HCT116 (cell line): Measurements from ENCODE around the gene LRRC31.

Source experiments
- EZH2phosphoT487 ChIP-seq: fragments of 200-600 bp; IDR thresholded peaks from 2 replicates; pipeline ENCODE4 v1.6.1; 2018; ENCODE audit warnings: antibody characterized with exemption, borderline replicate concordance
- ZNF274 ChIP-seq: fragments of 200-500 bp; sonication (Bioruptor generic); IDR thresholded peaks from 2 replicates; pipeline ENCODE4 v1.6.1; 2014; ENCODE audit warnings: mild to moderate bottlenecking, low read depth, low read length, inconsistent platforms
- TF ChIP-seq, protein P1 (sequence below), 3 experiments: fragments of 200-600 bp in 1 of 3; sonication (generic) in 1 of 3; IDR thresholded peaks in 2 of 3; conservative IDR thresholded peaks in 1 of 3; 2 replicates each; pipeline ENCODE4 v1.5.1; 2012 to 2017; ENCODE audit warnings: low read depth in 2 of 3, low read length in 2 of 3, antibody characterized with exemption in 1 of 3, borderline replicate concordance in 1 of 3, control low read depth in 1 of 3, mild to moderate bottlenecking in 1 of 3, mixed read lengths in 1 of 3, mixed run types in 1 of 3, moderate library complexity in 1 of 3; ENCODE audit not compliant: insufficient read depth in 1 of 3

DNA sequence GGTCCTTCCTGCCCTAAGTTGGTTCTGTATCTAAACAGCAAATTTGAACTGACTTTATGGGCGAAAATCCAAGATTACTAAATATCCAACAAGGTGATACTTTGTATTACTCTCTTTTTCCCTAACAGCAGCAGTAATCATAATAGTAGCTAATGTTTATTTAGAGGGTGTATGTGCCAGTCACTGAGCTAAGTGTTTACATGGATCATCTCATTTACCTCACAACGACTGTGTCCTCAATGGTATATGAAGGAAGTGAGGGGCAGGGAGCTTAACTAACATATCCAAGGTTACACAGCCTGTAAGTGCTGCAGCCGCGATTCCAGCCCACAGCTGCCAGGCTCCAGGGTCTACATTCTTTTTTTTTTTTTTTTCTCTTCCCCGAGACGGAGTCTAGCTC, 46.8 kb downstream of the LRRC31 start:
- TF ChIP-seq, protein P1, sequence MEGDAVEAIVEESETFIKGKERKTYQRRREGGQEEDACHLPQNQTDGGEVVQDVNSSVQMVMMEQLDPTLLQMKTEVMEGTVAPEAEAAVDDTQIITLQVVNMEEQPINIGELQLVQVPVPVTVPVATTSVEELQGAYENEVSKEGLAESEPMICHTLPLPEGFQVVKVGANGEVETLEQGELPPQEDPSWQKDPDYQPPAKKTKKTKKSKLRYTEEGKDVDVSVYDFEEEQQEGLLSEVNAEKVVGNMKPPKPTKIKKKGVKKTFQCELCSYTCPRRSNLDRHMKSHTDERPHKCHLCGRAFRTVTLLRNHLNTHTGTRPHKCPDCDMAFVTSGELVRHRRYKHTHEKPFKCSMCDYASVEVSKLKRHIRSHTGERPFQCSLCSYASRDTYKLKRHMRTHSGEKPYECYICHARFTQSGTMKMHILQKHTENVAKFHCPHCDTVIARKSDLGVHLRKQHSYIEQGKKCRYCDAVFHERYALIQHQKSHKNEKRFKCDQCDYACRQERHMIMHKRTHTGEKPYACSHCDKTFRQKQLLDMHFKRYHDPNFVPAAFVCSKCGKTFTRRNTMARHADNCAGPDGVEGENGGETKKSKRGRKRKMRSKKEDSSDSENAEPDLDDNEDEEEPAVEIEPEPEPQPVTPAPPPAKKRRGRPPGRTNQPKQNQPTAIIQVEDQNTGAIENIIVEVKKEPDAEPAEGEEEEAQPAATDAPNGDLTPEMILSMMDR (IDR thresholded peaks at IDR 0.05 in 2 of 3, conservative IDR thresholded peaks at IDR 0.05 in 1 of 3; ENCODE audit: borderline replicate concordance in 1 of 3, insufficient read depth in 1 of 3, low read depth in 2 of 3, low read length in 2 of 3) = no peak
- TF ChIP-seq EZH2phosphoT487 (no peak), ZNF274 (no peak)
